ENCODE data around the gene GUCY1A1.

GUCY1A1 gene

DNA sequence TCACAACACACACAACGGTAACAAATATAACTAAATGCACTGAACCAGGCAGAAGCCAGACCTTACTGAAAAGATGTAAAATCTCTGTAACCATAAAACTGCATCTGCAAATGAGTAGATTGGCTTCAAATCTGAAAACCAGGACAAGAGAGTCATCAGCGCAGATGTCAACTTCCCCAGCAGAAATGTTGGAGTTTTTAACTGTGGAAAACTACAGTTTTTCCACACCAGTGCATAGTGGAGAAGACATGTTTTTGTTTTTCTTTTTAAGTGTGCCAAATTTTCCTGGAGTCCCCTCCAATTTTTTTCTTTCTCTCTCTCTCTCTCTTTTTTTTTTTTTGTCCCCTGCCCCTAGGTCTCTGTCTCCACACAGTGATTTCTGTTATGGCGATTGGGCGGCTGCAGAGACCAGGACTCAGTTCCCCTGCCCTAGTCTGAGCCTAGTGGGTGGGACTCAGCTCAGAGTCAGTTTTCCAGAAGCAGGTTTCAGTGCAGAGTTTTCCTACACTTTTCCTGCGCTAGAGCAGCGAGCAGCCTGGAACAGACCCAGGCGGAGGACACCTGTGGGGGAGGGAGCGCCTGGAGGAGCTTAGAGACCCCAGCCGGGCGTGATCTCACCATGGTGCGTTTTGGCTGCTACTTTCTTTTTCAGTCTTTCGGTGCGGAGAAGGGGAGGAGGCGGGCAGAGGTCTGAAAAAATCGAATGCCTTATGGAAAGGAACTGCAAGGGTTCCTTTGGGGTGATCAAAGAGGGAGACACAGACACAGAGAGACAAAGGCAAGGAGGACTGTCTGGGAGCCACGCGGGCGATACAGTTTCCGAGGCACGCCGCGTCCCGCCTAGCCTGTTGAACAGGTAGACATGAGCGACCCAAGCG, at the start of gene GUCY1A1:
Gene GUCY1A1, plus strand, starts transcription at position 505 of the 878 bp plus-strand sequence. CDS start 30,020 bp downstream, outside the sequence.
- peak within 1 kb of the TSS; percentile 55 for H3K9ac ChIP-seq (ENCODE audit: low read length)
- no peak for DNase-seq (ENCODE audit: low read depth)

GRCh38 chr4:155617296-155617695, 49.4 kb upstream of the GUCY1A1 start:
- H3K9ac ChIP-seq (ENCODE audit: low read length), result no peak overlapping the region
- H3K4me3 ChIP-seq (ENCODE audit: low read length), result no peak overlapping the region
- H3K27me3 ChIP-seq (replicated peaks; ENCODE audit: control insufficient read depth, insufficient read depth, low read length), result no peaks in the 10 kb centered on the region
- no peak for DNase-seq (ENCODE audit: low read depth)
- no peaks in the 10 kb centered on the region for H3K9me3 ChIP-seq (ENCODE audit: control insufficient read depth, low read length)
- peaks cover 3% of the 10 kb centered on the region for H3K4me1 ChIP-seq (ENCODE audit: control insufficient read depth, insufficient read depth, low read length)
- H3K36me3 ChIP-seq (ENCODE audit: control insufficient read depth, insufficient read depth, low read length, severe bottlenecking), result no peaks in the 10 kb centered on the region

More for the DNA sequence above, at the start of gene GUCY1A1:
- H3K27me3 ChIP-seq (replicated peaks; ENCODE audit: control insufficient read depth, insufficient read depth, low read length), result peaks cover 13% of the 10 kb centered on the region
- no peaks in the 10 kb centered on the region for H3K36me3 ChIP-seq (ENCODE audit: control insufficient read depth, insufficient read depth, low read length, severe bottlenecking)
- H3K4me3 ChIP-seq (ENCODE audit: low read length), result peak within 1 kb of the TSS; percentile 83
- no peaks in the 10 kb centered on the region for H3K9me3 ChIP-seq (ENCODE audit: control insufficient read depth, low read length)
- H3K4me1 ChIP-seq (ENCODE audit: control insufficient read depth, insufficient read depth, low read length), result peaks cover 14% of the 10 kb centered on the region

DNA sequence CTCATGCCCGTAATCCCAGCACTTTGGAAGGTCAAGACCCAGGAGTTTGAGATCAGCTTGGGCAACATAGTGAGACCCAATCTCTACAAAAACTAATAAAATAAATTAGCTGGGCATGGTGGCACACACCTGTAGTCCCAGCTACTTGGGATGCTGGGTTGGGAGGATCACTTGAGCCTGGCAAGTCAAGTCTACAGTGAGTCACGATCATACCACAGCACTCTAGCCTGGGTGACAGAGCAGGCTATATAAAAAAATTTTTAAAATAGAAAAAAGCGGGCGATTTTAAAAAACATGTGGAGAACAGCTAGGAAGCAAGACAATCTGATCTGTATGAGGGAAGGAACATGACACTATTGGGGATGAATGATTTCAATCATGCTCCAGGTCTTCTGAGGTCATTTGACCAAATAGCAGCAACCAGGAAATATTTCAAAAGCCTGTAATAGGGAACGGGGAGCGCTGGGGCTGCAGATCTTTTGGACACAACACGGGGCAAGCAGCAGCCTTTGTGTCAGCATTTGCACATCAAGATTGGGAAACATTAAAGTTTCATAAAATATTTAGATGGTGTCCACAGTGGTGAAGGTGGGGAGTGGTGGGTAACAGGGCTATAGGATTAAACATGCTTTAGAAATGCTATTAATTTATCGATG, 48.3 kb upstream of the GUCY1A1 start:
- Histone ChIP-seq H3K4me3 (ENCODE audit: low read length) (no peak overlapping the region), H3K36me3 (ENCODE audit: control insufficient read depth, insufficient read depth, low read length, severe bottlenecking) (no peaks in the 10 kb centered on the region), H3K4me1 (ENCODE audit: control insufficient read depth, insufficient read depth, low read length) (peaks cover 3% of the 10 kb centered on the region), H3K27me3 (replicated peaks; ENCODE audit: control insufficient read depth, insufficient read depth, low read length) (no peaks in the 10 kb centered on the region), H3K9ac (ENCODE audit: low read length) (no peak overlapping the region), H3K9me3 (ENCODE audit: control insufficient read depth, low read length) (no peaks in the 10 kb centered on the region)
- no peak for DNase-seq (ENCODE audit: low read depth)

DNA sequence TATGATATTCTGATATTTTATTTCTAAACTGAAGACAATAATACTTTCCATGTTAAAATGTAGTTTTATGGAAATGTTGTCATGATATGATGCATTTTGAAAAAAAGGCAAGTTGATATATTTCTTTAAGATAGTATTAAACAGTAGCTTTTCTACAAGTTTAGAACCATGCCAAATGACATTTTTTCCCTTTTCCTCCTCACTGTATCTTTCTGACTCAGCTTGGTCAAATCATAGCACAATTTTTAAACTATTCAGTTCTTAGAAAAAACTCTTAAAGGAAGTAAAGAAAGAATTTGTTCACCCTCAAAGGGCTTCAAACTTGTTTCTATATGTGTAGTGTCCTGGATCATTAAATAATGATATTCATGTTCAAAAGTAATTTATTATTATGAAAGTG, 46.0 kb upstream of the GUCY1A1 start:
- H3K4me1 ChIP-seq (ENCODE audit: control insufficient read depth, insufficient read depth, low read length), result peaks cover 3% of the 10 kb centered on the region
- H3K9ac ChIP-seq (ENCODE audit: low read length), result no peak overlapping the region
- H3K9me3 ChIP-seq (ENCODE audit: control insufficient read depth, low read length), result no peaks in the 10 kb centered on the region
- no peak overlapping the region for H3K4me3 ChIP-seq (ENCODE audit: low read length)
- no peaks in the 10 kb centered on the region for H3K27me3 ChIP-seq (replicated peaks; ENCODE audit: control insufficient read depth, insufficient read depth, low read length)
- peak; percentile 27 for DNase-seq (ENCODE audit: low read depth)
- H3K36me3 ChIP-seq (ENCODE audit: control insufficient read depth, insufficient read depth, low read length, severe bottlenecking), result no peaks in the 10 kb centered on the region

GRCh38 chr4:155624478-155624877, 42.2 kb upstream of the GUCY1A1 start:
- H3K9ac ChIP-seq (ENCODE audit: low read length), result no peak overlapping the region
- DNase-seq (ENCODE audit: low read depth), result no peak
- H3K27me3 ChIP-seq (replicated peaks; ENCODE audit: control insufficient read depth, insufficient read depth, low read length), result no peaks in the 10 kb centered on the region
- no peak overlapping the region for H3K4me3 ChIP-seq (ENCODE audit: low read length)
- H3K9me3 ChIP-seq (ENCODE audit: control insufficient read depth, low read length), result no peaks in the 10 kb centered on the region
- no peaks in the 10 kb centered on the region for H3K36me3 ChIP-seq (ENCODE audit: control insufficient read depth, insufficient read depth, low read length, severe bottlenecking)
- H3K4me1 ChIP-seq (ENCODE audit: control insufficient read depth, insufficient read depth, low read length), result peaks cover 7% of the 10 kb centered on the region

DNA sequence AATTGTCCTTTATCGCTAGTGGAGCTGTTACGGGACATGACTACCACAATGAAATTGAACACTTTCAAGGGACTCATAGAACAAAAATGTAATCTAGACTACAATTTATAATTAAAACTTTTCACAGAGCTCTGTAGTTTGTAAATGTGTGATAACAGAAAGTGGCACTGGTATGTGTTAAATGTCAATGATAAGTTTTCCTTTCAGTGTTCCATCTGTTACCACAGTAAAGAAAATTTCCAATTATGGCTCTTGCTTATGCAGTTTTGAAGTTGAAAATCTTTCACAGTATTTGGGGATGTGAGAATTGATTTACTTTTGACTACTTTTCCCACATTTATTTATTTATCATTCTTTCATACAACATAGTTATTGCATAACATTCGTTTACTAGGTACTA, 40.1 kb upstream of the GUCY1A1 start:
- Histone ChIP-seq H3K9me3 (ENCODE audit: control insufficient read depth, low read length) (no peaks in the 10 kb centered on the region), H3K9ac (ENCODE audit: low read length) (no peak overlapping the region), H3K27me3 (replicated peaks; ENCODE audit: control insufficient read depth, insufficient read depth, low read length) (no peaks in the 10 kb centered on the region), H3K36me3 (ENCODE audit: control insufficient read depth, insufficient read depth, low read length, severe bottlenecking) (no peaks in the 10 kb centered on the region), H3K4me1 (ENCODE audit: control insufficient read depth, insufficient read depth, low read length) (peaks cover 17% of the 10 kb centered on the region), H3K4me3 (ENCODE audit: low read length) (no peak overlapping the region)
- DNase-seq (ENCODE audit: low read depth), result no peak

DNA sequence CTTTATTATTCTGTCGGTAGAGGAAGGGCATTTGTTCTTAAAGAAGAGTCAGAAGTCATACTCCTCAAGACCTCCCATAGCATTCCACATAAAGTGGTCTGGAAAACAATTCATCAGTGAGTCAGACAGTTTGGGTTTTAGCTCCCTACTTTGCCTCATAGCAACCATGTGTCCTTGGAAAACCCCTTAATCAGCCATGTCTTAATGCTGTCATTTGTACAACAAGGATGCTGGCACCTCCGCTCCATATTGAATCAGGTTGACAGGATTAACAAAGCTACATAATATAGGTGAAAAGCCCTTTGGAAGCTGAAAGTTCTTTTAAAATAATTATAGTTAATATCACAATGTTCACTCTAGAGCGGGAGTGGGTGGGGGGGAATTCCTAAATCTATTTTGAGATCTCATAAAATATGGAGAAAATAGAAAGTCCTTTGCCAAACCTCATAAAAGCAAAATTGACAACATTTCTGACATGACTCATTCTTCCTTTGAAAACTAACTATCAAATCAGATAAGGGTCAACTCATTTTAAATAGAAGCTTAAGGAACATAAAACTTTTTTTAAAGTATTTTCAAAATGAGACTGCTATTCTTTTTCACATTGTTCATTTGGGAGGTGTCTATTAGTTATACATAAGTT, 37.3 kb upstream of the GUCY1A1 start:
- H3K4me3 ChIP-seq (ENCODE audit: low read length), result no peak overlapping the region
- DNase-seq (ENCODE audit: low read depth), result peak; percentile 46
- no peaks in the 10 kb centered on the region for H3K36me3 ChIP-seq (ENCODE audit: control insufficient read depth, insufficient read depth, low read length, severe bottlenecking)
- H3K9ac ChIP-seq (ENCODE audit: low read length), result no peak overlapping the region
- H3K9me3 ChIP-seq (ENCODE audit: control insufficient read depth, low read length), result no peaks in the 10 kb centered on the region
- no peaks in the 10 kb centered on the region for H3K27me3 ChIP-seq (replicated peaks; ENCODE audit: control insufficient read depth, insufficient read depth, low read length)
- H3K4me1 ChIP-seq (ENCODE audit: control insufficient read depth, insufficient read depth, low read length), result peaks cover 17% of the 10 kb centered on the region

DNA sequence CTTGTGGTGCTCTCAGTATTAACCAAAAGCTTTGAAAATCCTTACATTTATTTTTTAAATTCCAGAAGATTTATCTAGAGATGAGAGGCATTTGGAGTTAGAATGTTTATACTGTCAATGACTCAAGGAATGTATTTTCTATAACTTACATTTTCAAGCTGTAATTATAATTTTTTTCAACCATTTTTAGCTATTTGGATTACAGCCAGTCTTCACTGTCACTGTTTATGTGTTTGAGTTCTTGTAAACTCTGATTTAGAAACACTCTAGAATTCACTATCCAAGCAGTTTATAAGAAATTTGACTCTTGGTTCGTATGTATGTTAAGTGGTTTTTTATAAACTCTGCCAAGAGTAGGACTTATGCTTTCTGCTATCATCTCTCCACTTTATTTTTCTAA, 36.7 kb upstream of the GUCY1A1 start:
- Histone ChIP-seq H3K4me3 (ENCODE audit: low read length) (no peak overlapping the region), H3K9ac (ENCODE audit: low read length) (no peak overlapping the region), H3K36me3 (ENCODE audit: control insufficient read depth, insufficient read depth, low read length, severe bottlenecking) (no peaks in the 10 kb centered on the region), H3K9me3 (ENCODE audit: control insufficient read depth, low read length) (no peaks in the 10 kb centered on the region), H3K27me3 (replicated peaks; ENCODE audit: control insufficient read depth, insufficient read depth, low read length) (no peaks in the 10 kb centered on the region), H3K4me1 (ENCODE audit: control insufficient read depth, insufficient read depth, low read length) (peaks cover 17% of the 10 kb centered on the region)
- peak; percentile 68 for DNase-seq (ENCODE audit: low read depth)

DNA sequence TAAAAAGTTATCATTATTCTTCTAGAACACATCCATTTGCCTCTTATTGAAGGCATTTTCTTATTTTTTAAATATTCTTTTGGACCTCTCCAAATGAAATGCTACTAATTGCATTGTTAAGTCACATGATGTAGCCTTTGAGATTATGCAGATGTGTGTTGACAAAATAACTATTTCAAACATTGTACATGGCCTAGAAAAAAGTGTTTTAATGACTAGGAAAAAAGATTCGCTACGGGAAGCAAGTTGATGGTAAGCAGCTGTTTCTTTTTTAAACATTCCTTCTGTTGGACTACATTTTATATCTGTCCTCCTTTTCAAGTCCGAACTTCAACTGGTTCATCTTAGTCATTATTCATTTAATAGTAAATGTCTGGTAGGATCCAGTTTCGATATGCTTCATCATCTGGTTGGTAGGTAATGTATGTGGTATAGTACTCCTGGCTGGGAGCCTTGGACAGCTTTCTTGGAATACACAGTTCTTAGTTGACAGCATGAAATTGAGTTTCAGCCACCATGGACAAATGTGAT, 34.3 kb upstream of the GUCY1A1 start:
- Histone ChIP-seq H3K9ac (ENCODE audit: low read length) (no peak overlapping the region), H3K27me3 (replicated peaks; ENCODE audit: control insufficient read depth, insufficient read depth, low read length) (no peaks in the 10 kb centered on the region), H3K4me3 (ENCODE audit: low read length) (no peak overlapping the region), H3K36me3 (ENCODE audit: control insufficient read depth, insufficient read depth, low read length, severe bottlenecking) (no peaks in the 10 kb centered on the region), H3K4me1 (ENCODE audit: control insufficient read depth, insufficient read depth, low read length) (peaks cover 17% of the 10 kb centered on the region), H3K9me3 (ENCODE audit: control insufficient read depth, low read length) (no peaks in the 10 kb centered on the region)
- no peak for DNase-seq (ENCODE audit: low read depth)

GRCh38 chr4:155638195-155638965, 28.3 kb upstream of the GUCY1A1 start:
- H3K4me1 ChIP-seq (ENCODE audit: control insufficient read depth, insufficient read depth, low read length), result no peaks in the 10 kb centered on the region
- no peak for DNase-seq (ENCODE audit: low read depth)
- H3K4me3 ChIP-seq (ENCODE audit: low read length), result no peak overlapping the region
- H3K27me3 ChIP-seq (replicated peaks; ENCODE audit: control insufficient read depth, insufficient read depth, low read length), result no peaks in the 10 kb centered on the region
- no peaks in the 10 kb centered on the region for H3K36me3 ChIP-seq (ENCODE audit: control insufficient read depth, insufficient read depth, low read length, severe bottlenecking)
- H3K9me3 ChIP-seq (ENCODE audit: control insufficient read depth, low read length), result no peaks in the 10 kb centered on the region
- H3K9ac ChIP-seq (ENCODE audit: low read length), result no peak overlapping the region
